K562 (cell line): Measurements from ENCODE around the gene RNASE13. TPM values are rescaled to one million over a fixed set of nuclear protein-coding genes. Genes with fewer than 3 reads are reported as not detected.

Source experiments
- ATAC-seq: fragments of 200-7000 bp; cut with Tn5 transposase; 3 replicates; pipeline ENCODE4 v1.9.1; 2020; ENCODE audit warnings: moderate library complexity
- BruUV-seq: library from RNA; stranded (reverse); fragments of 400-500 nt; replicated peaks from 2 replicates; lab custom pipeline; 2021; lab: Mats Ljungman, UMichigan
- CTCF ChIA-PET: fragments of 300-600 bp; formaldehyde crosslinking; extraction: SDS; loops from one replicate; lab custom pipeline; 2021; ENCODE audit warnings: low intra/inter-chr PET ratio; lab: Yijun Ruan, JAX
- POLR2A ChIA-PET: fragments of 300-600, 350-650 bp; sonication (Branson Sonifier 250); formaldehyde crosslinking; extraction: SDS; loops from one replicate; lab custom pipeline; 2021; ENCODE audit warnings: antibody characterized with exemption, inconsistent platforms; lab: Yijun Ruan, JAX
- DNase-seq, 4 experiments: peaks; one replicate each; pipeline versions ENCODE4 v3.0.0 to v3.0.0-alpha.2; 2011 to 2018; ENCODE audit warnings: low spot score in 3 of 4, mixed read lengths in 3 of 4; ENCODE audit errors: extremely low read depth in 1 of 4
- FAIRE-seq: peaks from 2 replicates; lab custom pipeline; 2011; peaks lifted over from hg19 to GRCh38; lab: Jason Lieb, UNC
- H2AFZ ChIP-seq: 2 replicates; pipeline ENCODE4 v1.6.0; 2011; ENCODE audit warnings: low read depth, low read length, control low read depth, inconsistent platforms
- H3K27ac ChIP-seq: fragments of 200-600 bp; 3 replicates; pipeline ENCODE4 v1.8.0; 2011; ENCODE audit warnings: low read depth, mild to moderate bottlenecking, control low read depth, inconsistent platforms, low read length, moderate library complexity, mixed read lengths; ENCODE audit errors: extremely low read depth
- H3K27me3 ChIP-seq, 2 experiments: fragments of 300-600 bp in 1 of 2; 2 replicates in 1 of 2; 3 replicates in 1 of 2; pipeline versions ENCODE4 v1.6.0 to v1.8.0; 2011; ENCODE audit warnings: inconsistent platforms in 2 of 2, low read length in 2 of 2, mild to moderate bottlenecking in 1 of 2, mixed read lengths in 1 of 2, moderate library complexity in 1 of 2; ENCODE audit not compliant: control insufficient read depth in 2 of 2, insufficient read depth in 2 of 2
- H3K36me3 ChIP-seq: fragments of 300-600 bp; 3 replicates; pipeline ENCODE4 v1.8.0; 2011; ENCODE audit warnings: mild to moderate bottlenecking, low read length, inconsistent platforms; ENCODE audit not compliant: control insufficient read depth, insufficient read depth
- H3K4me1 ChIP-seq, 2 experiments: fragments of 200-600 bp in 1 of 2; replicated peaks in 1 of 2; 2 replicates in 1 of 2; 3 replicates in 1 of 2; pipeline versions ENCODE4 v1.5.1 to v1.8.0; 2011; ENCODE audit warnings: inconsistent platforms in 2 of 2, low read length in 2 of 2, mild to moderate bottlenecking in 1 of 2, mixed read lengths in 1 of 2, moderate library complexity in 1 of 2; ENCODE audit not compliant: control insufficient read depth in 2 of 2, insufficient read depth in 2 of 2
- H3K4me2 ChIP-seq: 2 replicates; pipeline ENCODE4 v1.6.1; 2011; ENCODE audit warnings: low read length, control low read depth, inconsistent platforms, mixed read lengths; ENCODE audit not compliant: insufficient read depth
- H3K4me3 ChIP-seq: fragments of 200-600 bp; sonication (generic), shearing (Covaris generic); 2 replicates; pipeline ENCODE4 v1.5.1; 2016; ENCODE audit warnings: control low read depth, inconsistent platforms
- H3K79me2 ChIP-seq: fragments of 200-600 bp; 3 replicates; pipeline ENCODE4 v1.8.0; 2011; ENCODE audit warnings: low read length, inconsistent platforms; ENCODE audit not compliant: control insufficient read depth, insufficient read depth
- H3K9ac ChIP-seq, 2 experiments: 2 replicates each; pipeline versions ENCODE4 v1.6.0 to v1.6.1; 2011; ENCODE audit warnings: low read depth in 2 of 2, low read length in 2 of 2, control low read depth in 1 of 2, inconsistent platforms in 1 of 2, mild to moderate bottlenecking in 1 of 2, mixed read lengths in 1 of 2; ENCODE audit not compliant: insufficient read depth in 1 of 2
- H3K9me1 ChIP-seq: one replicate; pipeline ENCODE4 v1.6.0; 2011; ENCODE audit warnings: inconsistent platforms, mild to moderate bottlenecking, low read length, moderate library complexity; ENCODE audit not compliant: control insufficient read depth, insufficient read depth
- H3K9me3 ChIP-seq: replicated peaks from 2 replicates; pipeline ENCODE4 v1.5.1; 2011; ENCODE audit warnings: low read depth, low read length, inconsistent platforms; ENCODE audit not compliant: control insufficient read depth, insufficient read depth
- H4K20me1 ChIP-seq: replicated peaks from 2 replicates; pipeline ENCODE4 v1.6.1; 2011; ENCODE audit warnings: low read length, inconsistent platforms, mixed read lengths; ENCODE audit not compliant: control insufficient read depth, insufficient read depth
- ATF7 ChIP-seq: fragments of 450-650 bp; IDR thresholded peaks from 2 replicates; pipeline ENCODE4 v1.7.1; 2014; ENCODE audit warnings: mild to moderate bottlenecking, moderate library complexity
- CTCF ChIP-seq, 3 experiments: IDR thresholded peaks in 2 of 3; conservative IDR thresholded peaks in 1 of 3; 2 replicates each; pipeline ENCODE4 v1.5.1; 2011 to 2012; ENCODE audit warnings: low read length in 3 of 3, mild to moderate bottlenecking in 3 of 3, control low read depth in 2 of 3, improper control_type of control experiment in 1 of 3, inconsistent platforms in 1 of 3, low read depth in 1 of 3, mixed read lengths in 1 of 3, moderate library complexity in 1 of 3; ENCODE audit not compliant: insufficient read depth in 2 of 3
- FOXK2 ChIP-seq, 2 experiments: fragments of 450-650 bp; IDR thresholded peaks in 1 of 2; conservative IDR thresholded peaks in 1 of 2; 2 replicates each; pipeline ENCODE4 v1.6.1; 2016; ENCODE audit warnings: low read depth in 2 of 2, mild to moderate bottlenecking in 1 of 2
- NCOR1 ChIP-seq: fragments of 450-650 bp; IDR thresholded peaks from 2 replicates; pipeline ENCODE4 v1.6.1; 2016; ENCODE audit warnings: mild to moderate bottlenecking, moderate library complexity
- XRCC5 ChIP-seq: fragments of 200-400 bp; formaldehyde crosslinking; IDR thresholded peaks from 2 replicates; pipeline ENCODE4 v1.6.1; 2017; ENCODE audit warnings: low read depth, mild to moderate bottlenecking, low read length
- ZNF239 ChIP-seq: fragments of 250-450 bp; sonication (Bioruptor Pico); IDR thresholded peaks from 2 replicates; pipeline ENCODE4 v1.4.0; 2020; ENCODE audit warnings: mild to moderate bottlenecking
- WGBS: fragments of 100-300 bp; shearing (Covaris generic); methylation state at CpG from one replicate; pipeline ENCODE4 v1.1.6; 2016; ENCODE audit warnings: low coverage, mixed read lengths; ENCODE audit not compliant: insufficient coverage; ENCODE audit errors: missing lambda C conversion rate; 5-methylcytosine and 5-hydroxymethylcytosine counted together
- in situ Hi-C: fragments of 300-500 bp; cut with MboI; formaldehyde crosslinking; loops from 4 replicates; pipeline ENCODE4 v1.15.0; 2018; ENCODE audit warnings: inconsistent platforms, mixed read lengths
- intact Hi-C: fragments of 100-400 bp; cut with micrococcal nuclease; formaldehyde crosslinking; loops from 2 replicates; pipeline ENCODE4 v1.14.2; 2022
- polyA plus RNA-seq, 8 experiments: library from polyadenylated mRNA; depleted of rRNA in 4 of 8; stranded (reverse) in 5 of 8; unstranded in 3 of 8; fragments of >200 nt; fragmentation: Nextera tagmentation in 2 of 8; fragmentation: Illumina TruSeq in 1 of 8; extraction: Ambion mirVana in 2 of 8; extraction: Trizol in 1 of 8; gene quantifications; 2 replicates each; pipeline versions ENCODE4 v1.2.1 to v1.2.3, GENCODE V29; 2011 to 2014; ENCODE audit warnings: inconsistent platforms in 1 of 8, missing spikeins in 1 of 8
- total RNA-seq, 7 experiments: library from RNA; depleted of rRNA in 6 of 7; stranded (reverse); fragments of >200 nt in 6 of 7; fragmentation: Illumina TruSeq in 2 of 7; extraction: Trizol in 2 of 7; gene quantifications; 2 replicates each; pipeline versions ENCODE4 v1.2.1 to v1.2.3, GENCODE V29; 2011 to 2021; ENCODE audit warnings: low replicate concordance in 1 of 7

RNASE13 gene
- total and polyA plus RNA-seq, 9 of the 15 experiments (the other 6 are each of a cell fraction or from before 2014, with no cell fraction given), result not detected

- FAIRE-seq, result no peak
- no TSS peak for BruUV-seq
Observed at GRCh38 chr14:21058903-21059302, 24.3 kb upstream of the RNASE13 start.

DNA sequence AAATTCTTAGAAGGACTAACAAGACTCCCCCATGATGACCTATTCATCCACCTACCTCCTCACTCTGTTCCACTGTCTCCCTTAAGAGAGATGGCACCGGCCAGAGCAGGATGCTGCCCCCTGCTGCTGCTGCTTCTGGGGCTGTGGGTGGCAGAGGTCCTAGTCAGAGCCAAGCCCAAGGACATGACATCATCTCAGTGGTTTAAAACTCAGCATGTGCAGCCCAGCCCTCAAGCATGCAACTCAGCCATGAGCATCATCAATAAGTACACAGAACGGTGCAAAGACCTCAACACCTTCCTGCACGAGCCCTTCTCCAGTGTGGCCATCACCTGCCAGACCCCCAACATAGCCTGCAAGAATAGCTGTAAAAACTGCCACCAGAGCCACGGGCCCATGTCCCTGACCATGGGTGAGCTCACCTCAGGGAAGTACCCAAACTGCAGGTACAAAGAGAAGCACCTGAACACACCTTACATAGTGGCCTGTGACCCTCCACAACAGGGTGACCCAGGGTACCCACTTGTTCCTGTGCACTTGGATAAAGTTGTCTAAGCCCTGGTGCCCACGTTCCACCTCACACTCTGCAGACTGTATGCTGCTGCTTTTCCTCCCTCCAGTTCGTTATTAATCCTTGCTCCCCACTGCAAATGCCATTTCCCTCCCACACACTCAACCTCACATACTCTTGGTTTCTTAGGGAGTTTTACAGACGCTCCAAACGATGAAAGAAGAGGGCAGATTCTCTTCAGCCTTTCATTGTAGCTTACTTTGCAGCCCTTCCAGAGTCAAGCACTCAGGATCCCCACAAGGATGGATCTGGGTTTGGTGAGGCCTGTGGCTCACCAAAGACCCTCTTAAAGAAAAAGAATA, 23.4 kb upstream of the RNASE13 start, which contains the start of gene RNASE8:
TSS of gene RNASE8 (plus strand) at position 20 of the 873 bp plus-strand sequence. CDS start at position 91, 71 bp downstream.
- Histone ChIP-seq H3K79me2 (no peaks in the 10 kb centered on the region), H2AFZ (peak within 1 kb of the TSS; percentile 9; the same call in 1 of the 2 replicates), H3K9ac (no peak within 1 kb of the TSS), H3K27ac (no peak within 1 kb of the TSS), H3K9me1 (no peaks in the 10 kb centered on the region), H4K20me1 (no peaks in the 10 kb centered on the region), H3K4me3 (no peak within 1 kb of the TSS), H3K9me3 (no peaks in the 10 kb centered on the region), H3K36me3 (no peaks in the 10 kb centered on the region), H3K4me2 (no peak within 1 kb of the TSS), H3K27me3 (no peaks in the 10 kb centered on the region), H3K4me1 (no peaks in the 10 kb centered on the region; a peak in 2 of 5 replicates)
- 13% methylated on average over 8 of the region's 8 CpGs for WGBS
- TF ChIP-seq CTCF (IDR thresholded peaks at IDR 0.05 in 2 of 3, conservative IDR thresholded peaks at IDR 0.05 in 1 of 3; ENCODE audit: insufficient read depth in 2 of 3, low read depth in 1 of 3, low read length in 3 of 3), result 0 out of 6 replicates have a peak, but pooled peaks of 1 of the 3 experiments have one; percentile 4
- no peak for TF ChIP-seq ATF7
- no peak for TF ChIP-seq NCOR1
- TF ChIP-seq XRCC5, result no peak
- CTCF ChIA-PET, result interaction anchor here (0.6 kb wide), 1 partner anchor 16 kb away, joined by 3 read pairs; the partner anchor contains the start of gene RNASE7
- BruUV-seq, result no TSS peak
- DNase-seq (no peak), ATAC-seq (no peak), FAIRE-seq (no peak)
- POLR2A ChIA-PET, result interaction anchor here (0.5 to 1.7 kb wide), 5 partner anchors 10 to 361 kb away, joined by 3 to 5 read pairs (median 4); no protein-coding TSS in a partner anchor
- intact Hi-C loops, result no loop called here
- in situ Hi-C loops, result no loop called here

More at GRCh38 chr14:21058903-21059302, 24.3 kb upstream of the RNASE13 start:
- TF ChIP-seq ZNF239, result peak; percentile 64; the same call in 1 of the 2 replicates
- TF ChIP-seq FOXK2 (conservative IDR thresholded peaks at IDR 0.05 in 1 of 2, IDR thresholded peaks at IDR 0.05 in 1 of 2; ENCODE audit: low read depth in 2 of 2), result no peak
- Histone ChIP-seq H3K9ac (no peak overlapping the region; a peak in 1 of 4 replicates), H3K4me1 (no peaks in the 10 kb centered on the region; a peak in 2 of 5 replicates), H3K79me2 (no peaks in the 10 kb centered on the region), H3K4me3 (no peak overlapping the region), H3K27me3 (no peaks in the 10 kb centered on the region), H3K9me1 (no peaks in the 10 kb centered on the region), H3K36me3 (no peaks in the 10 kb centered on the region), H3K9me3 (no peaks in the 10 kb centered on the region), H3K27ac (no peak overlapping the region), H2AFZ (no peak overlapping the region), H3K4me2 (no peak overlapping the region), H4K20me1 (no peaks in the 10 kb centered on the region)
- in situ Hi-C loops (no loop called here), intact Hi-C loops (no loop called here)
- CTCF ChIA-PET, result interaction anchor here (0.6 kb wide), 1 partner anchor 8 kb away, joined by 5 read pairs; no protein-coding TSS in a partner anchor
- POLR2A ChIA-PET, result interaction anchor here (0.7 to 1.0 kb wide), 3 partner anchors 11 to 550 kb away, joined by 3 to 5 read pairs (median 4); no protein-coding TSS in a partner anchor
- 55% methylated on average over 4 of the region's 5 CpGs for WGBS
- DNase-seq (no peak), ATAC-seq (peak; percentile 49; the same call in 1 of the 3 replicates)
